Endothelial cell of umbilical vein (primary cell): Measurements from ENCODE around the gene NEU3. TPM values are rescaled to one million over a fixed set of nuclear protein-coding genes. Genes with fewer than 3 reads are reported as not detected.
A peak's percentile ranks its signal among the peaks of the same experiment; 100 is the strongest.

ENCODE experiments used
- BruUV-seq: library from RNA; stranded (reverse); fragments of 400-500 nt; replicated peaks from 2 replicates; lab custom pipeline; 2021; lab: Mats Ljungman, UMichigan
- CTCF ChIA-PET: fragments of 300-600, 350-600 bp; sonication (Branson Sonifier 250); formaldehyde crosslinking; loops from one replicate; lab custom pipeline; 2021; ENCODE audit warnings: antibody characterized with exemption, inconsistent platforms; lab: Charles Lee
- POLR2A ChIA-PET: fragments of 300-600, 350-600 bp; sonication (Branson Sonifier 250); formaldehyde crosslinking; loops from one replicate; lab custom pipeline; 2021; ENCODE audit warnings: antibody characterized with exemption, inconsistent platforms; lab: Charles Lee
- DNase-seq: peaks from one replicate; pipeline ENCODE4 v3.0.0-alpha.2; 2011; ENCODE audit warnings: low read depth, low spot score
- FAIRE-seq: peaks from 2 replicates; lab custom pipeline; 2011; peaks lifted over from hg19 to GRCh38; lab: Jason Lieb, UNC
- H2AFZ ChIP-seq: 2 replicates; pipeline ENCODE4 v1.6.0; 2012; ENCODE audit warnings: low read depth, low read length, control low read depth, inconsistent platforms
- H3K27ac ChIP-seq: 2 replicates; pipeline ENCODE4 v1.5.1; 2011; ENCODE audit warnings: low read depth, mild to moderate bottlenecking, control low read depth, low read length, moderate library complexity; ENCODE audit not compliant: insufficient read depth
- H3K27me3 ChIP-seq, 2 experiments: 2 replicates each; pipeline versions ENCODE4 v1.6.0 to v1.6.1; 2011; ENCODE audit warnings: low read length in 2 of 2, mixed read lengths in 1 of 2; ENCODE audit not compliant: control insufficient read depth in 2 of 2, insufficient read depth in 2 of 2
- H3K36me3 ChIP-seq, 2 experiments: 2 replicates in 1 of 2; 3 replicates in 1 of 2; pipeline ENCODE4 v1.5.1; 2011; ENCODE audit warnings: low read length in 2 of 2, mild to moderate bottlenecking in 1 of 2, moderate library complexity in 1 of 2; ENCODE audit not compliant: control insufficient read depth in 2 of 2, insufficient read depth in 2 of 2; ENCODE audit errors: extremely low read depth in 1 of 2
- H3K4me1 ChIP-seq: 3 replicates; pipeline ENCODE4 v1.5.1; 2011; ENCODE audit warnings: mild to moderate bottlenecking, low read length; ENCODE audit not compliant: control insufficient read depth, insufficient read depth; ENCODE audit errors: extremely low read depth
- H3K4me2 ChIP-seq: 2 replicates; pipeline ENCODE4 v1.6.1; 2011; ENCODE audit warnings: low read length, control low read depth, mixed read lengths; ENCODE audit not compliant: insufficient read depth
- H3K4me3 ChIP-seq, 3 experiments: fragments of 200-600 bp in 1 of 3; sonication (generic), shearing (Covaris generic) in 1 of 3; replicated peaks in 1 of 3; 2 replicates each; pipeline ENCODE4 v1.5.1; 2011 to 2016; ENCODE audit warnings: control low read depth in 3 of 3, low read length in 3 of 3, mild to moderate bottlenecking in 2 of 3, inconsistent platforms in 1 of 3, low read depth in 1 of 3, moderate library complexity in 1 of 3; ENCODE audit not compliant: insufficient read depth in 1 of 3
- H3K79me2 ChIP-seq: 2 replicates; pipeline ENCODE4 v1.6.0; 2012; ENCODE audit warnings: low read length, inconsistent platforms; ENCODE audit not compliant: control insufficient read depth, insufficient read depth
- H3K9ac ChIP-seq: replicated peaks from 2 replicates; pipeline ENCODE3; 2011; ENCODE audit warnings: low read length, control low read depth; ENCODE audit not compliant: insufficient read depth; ENCODE audit errors: extremely low read depth
- H3K9me1 ChIP-seq: replicated peaks from 3 replicates; pipeline ENCODE4 v1.6.0; 2011; ENCODE audit warnings: mild to moderate bottlenecking, low read length; ENCODE audit not compliant: control insufficient read depth, insufficient read depth; ENCODE audit errors: extremely low read depth
- H3K9me3 ChIP-seq: replicated peaks from 2 replicates; pipeline ENCODE4 v1.5.1; 2012; ENCODE audit warnings: low read length, inconsistent platforms; ENCODE audit not compliant: control insufficient read depth, insufficient read depth
- H4K20me1 ChIP-seq: replicated peaks from 2 replicates; pipeline ENCODE3; 2011; ENCODE audit warnings: mild to moderate bottlenecking, low read length; ENCODE audit not compliant: control insufficient read depth, insufficient read depth; ENCODE audit errors: extremely low read depth
- CTCF ChIP-seq, 2 donors: IDR thresholded peaks; 1 replicate in 1 of 2; 2 replicates in 1 of 2; pipeline ENCODE4 v1.5.1; 2011; ENCODE audit warnings: low read length in 2 of 2, mild to moderate bottlenecking in 2 of 2, moderate library complexity in 2 of 2, control low read depth in 1 of 2, inconsistent platforms in 1 of 2, low read depth in 1 of 2; ENCODE audit not compliant: insufficient read depth in 1 of 2; ENCODE audit errors: extremely low read depth in 1 of 2
- EZH2 ChIP-seq: IDR thresholded peaks from 2 replicates; pipeline ENCODE4 v1.6.1; 2012; ENCODE audit warnings: borderline replicate concordance, low read depth, mild to moderate bottlenecking, moderate library complexity, low read length, inconsistent platforms; ENCODE audit not compliant: severe bottlenecking
- FOS ChIP-seq: IDR thresholded peaks from 2 replicates; pipeline ENCODE4 v1.6.1; 2011; ENCODE audit warnings: mild to moderate bottlenecking, low read length, moderate library complexity, borderline replicate concordance; ENCODE audit not compliant: insufficient read depth
- GATA2 ChIP-seq: IDR thresholded peaks from 2 replicates; pipeline ENCODE4 v1.7.0; 2011; ENCODE audit warnings: low read depth, mild to moderate bottlenecking, moderate library complexity, mixed read lengths, low read length; ENCODE audit not compliant: insufficient read length, insufficient read depth
- JUN ChIP-seq: IDR thresholded peaks from 2 replicates; pipeline ENCODE4 v1.6.1; 2011; ENCODE audit warnings: borderline replicate concordance, low read depth; ENCODE audit not compliant: insufficient read length, insufficient read depth
- MYC ChIP-seq: IDR thresholded peaks from one replicate; pipeline ENCODE4 v1.6.1; 2011; ENCODE audit warnings: mild to moderate bottlenecking, low read depth, low read length
- POLR2A ChIP-seq: IDR thresholded peaks from 2 replicates; pipeline ENCODE4 v1.6.1; 2012; ENCODE audit warnings: low read depth, mild to moderate bottlenecking, control low read depth, low read length
- POLR2AphosphoS5 ChIP-seq: IDR thresholded peaks from 2 replicates; pipeline ENCODE4 v1.6.1; 2012; ENCODE audit warnings: low read depth, mild to moderate bottlenecking, control low read depth, low read length, moderate library complexity; ENCODE audit not compliant: insufficient read depth
- dilution Hi-C: fragments of 300-500 bp; cut with MboI; formaldehyde crosslinking; loops from one replicate; pipeline ENCODE4 v1.15.0; 2019; ENCODE audit warnings: low sequenced_read_pairs; ENCODE audit not compliant: extremely low pct_ligation_motif_present
- intact Hi-C: fragments of 100-400 bp; cut with micrococcal nuclease; formaldehyde crosslinking; loops from one replicate; pipeline ENCODE4 v1.10.0; 2022
- polyA plus RNA-seq, 4 experiments: library from polyadenylated mRNA; depleted of rRNA in 3 of 4; stranded (reverse) in 3 of 4; unstranded in 1 of 4; fragments of >200 nt; gene quantifications; 2 replicates each; pipeline versions ENCODE4 v1.2.1 to v1.2.3, GENCODE V29; 2011 to 2012; ENCODE audit warnings: missing spikeins in 1 of 4
- total RNA-seq: library from RNA; stranded (reverse); gene quantifications from 2 replicates; pipeline ENCODE4 v1.2.3, GENCODE V29; 2021

Gene NEU3
- total and polyA plus RNA-seq, 2 donors (not counting 3 experiments of a cell fraction or from before 2014, with no cell fraction given): 5.9 to 7.0 TPM

- peaks cover 56% of the 10 kb centered on the region for H3K79me2 ChIP-seq
- peak overlapping the region; percentile 55 to 95 (median 93) for H3K4me3 ChIP-seq
- DNase-seq (peak; percentile 36), FAIRE-seq (no peak)
- TF ChIP-seq FOS (no peak), POLR2AphosphoS5 (no peak), EZH2 (no peak), MYC (no peak), JUN (no peak)
- ChIA-PET POLR2A (interaction anchor here (1.4 kb wide), 1 partner anchor 12 kb away, joined by 3 read pairs; no protein-coding TSS in a partner anchor), CTCF (interaction anchor here (1.1 to 1.4 kb wide), 2 partner anchors 73 to 299 kb away, joined by 3 read pairs; no protein-coding TSS in a partner anchor)
- H3K4me1 ChIP-seq: peaks cover 12% of the 10 kb centered on the region
- H3K4me2 ChIP-seq: peak overlapping the region; percentile 92
- H3K36me3 ChIP-seq: peaks cover 0 to 6% of the 10 kb centered on the region in 2 experiments
- dilution Hi-C loops: no loop called here
- H3K9me3 ChIP-seq: no peaks in the 10 kb centered on the region
- peak overlapping the region; percentile 73 for H2AFZ ChIP-seq
- peak overlapping the region; percentile 91 for H3K9ac ChIP-seq
- intact Hi-C loops: loop anchor here (2.0 to 5.0 kb wide), 2 partner anchors 13 to 83 kb away; no protein-coding TSS in a partner anchor
- no peaks in the 10 kb centered on the region for H3K27me3 ChIP-seq
- peaks cover 2% of the 10 kb centered on the region for H4K20me1 ChIP-seq
- no peaks in the 10 kb centered on the region for H3K9me1 ChIP-seq
- BruUV-seq: no TSS peak
- peak overlapping the region; percentile 73 for H3K27ac ChIP-seq
These were observed 39.0 kb upstream of the NEU3 start for GRCh38 chr11:74949753-74950137.

GRCh38 chr11:74950374-74950969 lies 38.3 kb upstream of the NEU3 start:
- H3K4me3 ChIP-seq: peak overlapping the region; percentile 55 to 95 (median 93)
- H3K79me2 ChIP-seq: peaks cover 64% of the 10 kb centered on the region
- no TSS peak for BruUV-seq
- H3K27ac ChIP-seq: no peak overlapping the region
- peaks cover 12% of the 10 kb centered on the region for H3K4me1 ChIP-seq
- intact Hi-C loops: no loop called here
- H3K9me1 ChIP-seq: no peaks in the 10 kb centered on the region
- no peak overlapping the region for H2AFZ ChIP-seq
- no peaks in the 10 kb centered on the region for H3K27me3 ChIP-seq
- peak overlapping the region; percentile 91 for H3K9ac ChIP-seq
- DNase-seq: no peak
- dilution Hi-C loops: no loop called here
- FAIRE-seq: no peak
- H4K20me1 ChIP-seq: peaks cover 6% of the 10 kb centered on the region
- H3K36me3 ChIP-seq: peaks cover 0 to 6% of the 10 kb centered on the region in 2 experiments
- TF ChIP-seq POLR2A (no peak), EZH2 (no peak), CTCF (IDR thresholded peaks at IDR 0.05; ENCODE audit: extremely low read depth in 1 of 2, insufficient read depth in 1 of 2, low read depth in 1 of 2, low read length in 2 of 2) (no peak), GATA2 (no peak), POLR2AphosphoS5 (no peak), MYC (no peak)
- ChIA-PET POLR2A (no interaction called here), CTCF (no interaction called here)
- H3K9me3 ChIP-seq: no peaks in the 10 kb centered on the region
- H3K4me2 ChIP-seq: peak overlapping the region; percentile 92
